GM19240 (cell line): ENCODE results near the gene AP2B1.
"Not testable (repeated sequence)": the region's sequence is repeated elsewhere in the genome, so short reads cannot be mapped to it uniquely, and the experiment has no call there.

Source experiments
- DNase-seq: peaks from one replicate; pipeline ENCODE4 v3.0.0; 2011; ENCODE audit warnings: low spot score; ENCODE audit not compliant: insufficient read length

Gene AP2B1

DNA sequence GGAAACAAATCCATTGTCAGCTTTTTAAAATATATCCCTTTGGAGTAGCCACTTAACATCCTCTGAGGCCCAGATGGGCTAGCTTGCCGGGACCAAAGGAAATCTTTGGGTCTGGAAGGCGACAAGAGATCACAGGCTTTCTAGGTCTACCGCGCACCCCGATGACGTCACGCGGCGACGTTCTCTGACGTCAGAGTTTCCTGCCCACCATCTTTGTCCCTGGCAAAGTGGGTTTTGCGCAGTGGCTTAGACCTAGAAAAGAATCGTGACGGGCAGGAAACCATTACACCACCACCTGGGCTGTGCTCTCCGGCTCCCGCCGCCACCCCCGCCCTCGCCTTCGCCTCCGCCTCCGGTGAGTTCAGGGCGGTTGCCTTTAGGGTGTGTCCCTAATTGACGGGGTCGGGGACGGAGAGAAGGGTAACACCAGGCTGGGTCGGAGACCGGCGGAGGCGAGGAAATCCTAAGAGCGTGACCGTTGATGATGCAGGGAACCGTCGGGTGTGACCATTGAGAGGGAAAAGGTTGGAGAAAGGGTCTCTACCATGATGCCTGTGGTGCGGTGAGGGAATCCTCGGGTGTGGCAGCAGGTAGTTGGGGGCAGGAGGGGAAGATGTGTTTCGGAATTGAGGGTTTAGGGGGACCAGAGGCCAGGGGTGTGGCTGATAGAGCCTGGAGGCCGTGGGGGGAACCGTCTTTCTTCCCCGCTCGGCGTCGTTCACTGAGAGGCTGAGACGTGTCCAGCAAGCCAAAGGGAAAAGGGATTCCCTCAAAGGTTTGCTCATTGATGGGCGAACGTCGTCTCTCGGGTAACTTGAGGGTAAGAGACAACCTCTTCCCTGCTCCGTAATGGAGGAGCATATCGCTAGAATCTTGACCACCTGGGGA, at the start of gene AP2B1:
AP2B1 (plus strand) TSS at position 249 of the 888 bp plus-strand sequence. CDS start 6,709 bp downstream, outside the sequence.
- peak; percentile 71 for DNase-seq

DNA sequence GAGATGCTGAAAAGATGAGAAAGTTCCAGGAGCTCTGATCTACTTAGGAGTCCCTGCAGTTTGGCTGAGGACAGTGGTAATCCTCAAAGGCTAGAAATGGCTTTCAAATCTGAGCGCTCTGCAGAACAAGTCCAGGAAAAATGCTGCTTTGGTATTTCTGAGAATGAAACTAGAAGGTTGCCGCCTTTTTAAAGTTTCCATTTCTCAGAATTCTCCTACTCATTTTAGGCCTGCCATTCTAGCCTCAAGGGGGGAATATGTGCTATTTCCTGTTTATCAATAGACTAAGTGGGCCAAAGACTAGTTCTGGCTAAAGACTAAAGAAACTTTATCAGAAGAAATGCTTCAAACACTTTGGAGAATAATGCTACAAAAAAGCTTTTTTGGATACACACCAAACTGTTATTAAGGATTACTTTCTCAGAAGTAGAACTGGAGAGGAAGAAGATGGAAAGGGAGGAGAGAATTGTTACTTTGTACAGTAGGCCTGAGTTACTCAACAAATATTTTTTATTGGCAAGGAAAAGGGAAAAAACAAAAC, 49.5 kb upstream of the AP2B1 start, which contains the start of gene SLFN12L:
SLFN12L (minus strand) TSS at position 78 of the 541 bp plus-strand sequence. CDS start 15,314 bp downstream, outside the sequence.
- DNase-seq, result no peak

DNA sequence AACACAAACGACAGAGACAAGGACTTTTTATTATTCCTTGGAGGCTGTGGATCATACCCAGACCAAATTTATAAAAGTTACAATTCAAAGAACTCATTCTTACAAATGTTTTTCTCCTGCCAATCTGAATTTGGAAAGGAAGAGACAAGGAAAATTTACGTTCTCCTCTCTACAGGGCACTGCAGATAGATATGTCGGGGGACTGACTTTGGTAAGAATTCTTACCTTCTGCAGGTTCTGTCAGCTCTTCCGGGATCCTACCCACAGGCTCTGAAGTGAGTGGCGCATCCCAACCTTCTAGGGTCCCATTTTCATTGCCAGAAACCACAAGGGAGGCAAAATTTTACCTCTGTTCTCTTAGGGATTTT, 47.5 kb upstream of the AP2B1 start:
- DNase-seq, result no peak

GRCh38 chr17:35540589-35541404, 46.3 kb upstream of the AP2B1 start:
- no peak for DNase-seq

DNA sequence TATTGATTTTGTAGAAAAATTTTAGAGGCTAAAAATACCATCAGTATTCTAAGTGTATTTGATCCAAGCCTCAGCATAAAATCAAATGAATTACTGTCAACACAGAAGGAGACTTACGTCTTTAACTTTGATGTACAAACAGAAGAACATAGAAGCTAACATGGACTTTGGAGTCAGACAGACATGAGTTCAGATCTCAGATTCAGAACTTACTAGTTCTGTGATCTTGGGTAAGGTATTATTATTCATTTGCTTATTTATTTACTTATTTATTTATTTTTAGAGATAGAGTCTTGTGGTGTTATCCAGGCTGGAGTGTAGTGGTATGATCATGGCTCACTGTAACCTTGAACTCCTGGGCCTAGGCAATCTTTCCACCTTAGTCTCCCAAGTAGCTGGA, 45.7 kb upstream of the AP2B1 start:
- no peak for DNase-seq

DNA sequence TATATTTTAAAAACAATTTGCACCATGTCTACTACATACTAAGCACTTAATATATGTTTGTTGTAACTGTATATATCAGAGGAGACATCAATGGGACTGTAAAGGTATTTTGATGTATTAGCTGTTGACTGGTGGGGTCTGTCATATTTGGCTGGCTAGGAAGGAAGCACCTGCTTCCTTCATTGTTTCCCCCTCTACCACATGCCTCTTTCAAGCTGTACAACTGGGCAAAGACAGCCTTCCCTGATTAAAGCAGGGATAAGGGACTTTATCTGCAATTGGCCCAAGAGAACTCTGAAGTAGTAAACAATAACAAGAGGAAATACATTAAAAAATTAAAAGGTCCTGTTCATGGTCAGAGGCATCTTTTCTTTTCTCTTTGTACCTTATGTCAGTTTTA, 44.1 kb upstream of the AP2B1 start:
- DNase-seq, result no peak

GRCh38 chr17:35543856-35544255, 43.3 kb upstream of the AP2B1 start:
- DNase-seq, result no peak

- DNase-seq, result no peak
These were observed 42.0 kb upstream of the AP2B1 start for GRCh38 chr17:35545150-35545549.

GRCh38 chr17:35546487-35546886, 40.6 kb upstream of the AP2B1 start:
- DNase-seq, result no peak

DNA sequence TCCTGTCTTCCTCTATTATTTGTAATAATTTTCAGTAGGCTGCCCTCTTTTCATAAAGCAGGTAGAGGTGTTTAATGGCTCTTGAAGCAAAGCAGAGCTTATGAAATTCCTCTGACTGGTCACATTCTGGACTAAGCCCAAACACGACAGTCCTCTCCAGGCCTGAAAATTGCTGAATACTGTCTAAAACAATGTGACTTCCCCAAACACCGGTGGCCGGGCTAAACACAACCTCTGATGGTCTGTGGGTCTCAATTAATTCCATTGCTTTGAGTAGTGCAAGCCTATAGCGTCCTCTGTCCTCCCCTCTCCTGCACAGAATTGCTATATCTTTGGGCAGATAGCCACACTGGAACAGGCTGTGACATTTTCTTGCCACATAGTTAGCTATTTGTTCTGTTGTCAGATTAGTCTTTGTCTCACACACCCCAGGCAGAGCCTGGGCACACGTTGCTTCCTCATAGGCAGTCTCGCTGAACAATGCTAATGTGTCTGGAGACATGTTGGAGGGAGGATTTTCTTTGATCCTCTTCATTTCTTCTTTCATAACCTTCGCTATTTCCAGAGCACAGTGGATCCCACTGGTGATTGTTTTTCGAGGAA, 38.8 kb upstream of the AP2B1 start:
- no peak for DNase-seq

- no peak for DNase-seq
These were observed 38.1 kb upstream of the AP2B1 start for GRCh38 chr17:35548978-35549377.

DNA sequence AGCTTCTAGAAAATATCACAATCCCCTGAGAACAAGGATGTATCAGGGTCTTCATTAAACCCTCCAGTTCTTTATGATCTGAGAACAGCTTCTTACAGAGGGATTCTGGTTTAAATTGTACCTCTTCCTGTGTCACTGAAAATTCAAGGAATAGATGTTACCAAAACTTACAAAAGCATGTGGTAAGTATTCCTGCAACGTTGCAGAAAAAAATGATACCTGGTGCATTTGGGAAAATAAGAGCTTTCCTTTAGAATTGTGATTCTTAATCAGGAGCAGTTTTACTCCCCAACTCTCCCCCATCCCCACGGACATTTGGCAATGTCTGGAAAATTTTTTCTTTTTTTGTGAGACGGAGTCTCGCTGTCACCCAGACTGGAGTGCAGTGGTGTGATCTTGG, 33.8 kb upstream of the AP2B1 start:
- DNase-seq, result no peak

GRCh38 chr17:35554668-35555067, 32.5 kb upstream of the AP2B1 start:
- DNase-seq, result no peak

- no peak for DNase-seq
These were observed 31.4 kb upstream of the AP2B1 start for GRCh38 chr17:35555691-35556090.

- no peak for DNase-seq
These were observed 29.8 kb upstream of the AP2B1 start for GRCh38 chr17:35557353-35557752.

DNA sequence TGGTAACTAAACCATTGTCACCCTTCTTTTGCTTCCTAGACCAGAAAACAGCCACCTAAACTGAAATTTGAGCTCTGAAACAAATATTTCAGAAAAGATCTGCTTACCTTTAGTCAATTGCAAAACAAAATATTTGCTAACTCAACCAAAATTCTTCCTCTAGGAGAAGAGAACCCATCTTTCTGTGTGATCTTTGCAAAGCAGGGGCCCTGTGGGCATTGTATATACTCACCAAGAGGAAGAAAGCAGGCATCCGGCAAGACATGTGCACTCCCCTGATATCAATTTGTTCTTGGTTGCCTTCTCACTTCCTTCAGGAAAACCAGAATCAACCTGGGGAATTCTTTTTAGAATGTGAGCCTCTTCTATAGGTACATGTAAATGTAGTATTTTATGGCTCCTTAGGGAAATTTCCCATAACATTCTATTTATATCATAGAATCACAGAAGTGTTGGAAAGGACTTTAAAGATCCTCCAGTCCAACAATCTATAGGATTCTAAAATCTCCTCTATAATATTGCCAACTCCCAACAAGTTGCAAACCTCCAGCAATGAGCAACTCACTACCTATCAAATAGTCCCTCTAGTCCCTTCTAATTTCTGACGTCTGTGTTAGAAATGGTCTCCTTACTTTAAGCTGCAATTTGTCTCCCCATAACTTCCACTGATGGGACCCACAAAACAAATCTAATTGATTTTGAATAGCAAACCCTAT, 27.5 kb upstream of the AP2B1 start:
- DNase-seq, result no peak

- DNase-seq, result no peak
These were observed 26.4 kb upstream of the AP2B1 start, which contains the start of gene SLFN14 for GRCh38 chr17:35560703-35561102. Gene SLFN14 (minus strand): TSS chr17:35560819. CDS start chr17:35558062, 2,757 bp downstream.

DNA sequence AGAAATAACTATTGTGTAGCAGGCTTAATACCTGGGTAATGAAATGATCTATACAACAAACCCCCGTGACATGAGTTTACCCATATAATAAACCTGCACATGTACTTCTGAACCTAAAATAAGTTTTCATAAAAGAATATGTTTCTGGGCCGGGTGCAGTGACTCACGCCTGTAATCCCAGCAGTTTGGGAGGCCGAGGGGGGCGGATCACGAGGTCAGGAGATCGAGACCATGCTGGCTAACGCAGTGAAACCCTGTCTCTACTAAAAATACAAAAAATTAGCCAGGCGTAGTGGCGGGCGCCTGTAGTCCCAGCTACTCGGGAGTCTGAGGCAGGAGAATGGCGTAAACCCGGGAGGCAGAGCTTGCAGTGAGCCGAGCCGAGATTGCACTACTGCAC, 23.9 kb upstream of the AP2B1 start:
- DNase-seq, result not testable (repeated sequence)

- DNase-seq, result no peak
These were observed 20.2 kb upstream of the AP2B1 start for GRCh38 chr17:35566968-35567367.

- DNase-seq, result no peak
These were observed 18.6 kb upstream of the AP2B1 start for GRCh38 chr17:35568561-35568960.

DNA sequence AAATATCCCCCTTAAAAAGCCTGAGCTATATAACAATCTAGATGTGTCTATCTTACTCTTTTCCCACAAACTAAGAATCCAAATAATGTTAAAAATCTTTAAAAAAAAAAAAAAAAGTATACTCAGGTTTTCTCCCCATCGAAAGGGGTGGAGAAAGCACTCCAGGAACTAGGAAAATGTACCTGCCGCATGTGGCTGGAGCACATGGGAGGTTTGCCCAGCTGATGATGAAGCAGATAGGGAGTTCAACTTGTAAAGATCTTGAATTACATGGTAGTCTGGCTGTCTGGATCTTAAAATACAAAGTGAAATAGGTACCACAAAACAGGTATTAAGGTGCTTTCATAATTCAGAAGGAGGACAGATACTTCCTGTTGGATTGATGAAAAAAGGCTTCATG, 17.7 kb upstream of the AP2B1 start:
- no peak for DNase-seq
